Lung (tissue), 12 donors: Measurements from ENCODE around the gene OTOA. TPM values are rescaled to one million over a fixed set of nuclear protein-coding genes. Genes with fewer than 3 reads are reported as not detected.
"Not testable (repeated sequence)": the region's sequence is repeated elsewhere in the genome, so short reads cannot be mapped to it uniquely, and the experiment has no call there.

ENCODE experiments used
- ATAC-seq: fragments of 200-7000 bp; cut with Tn5 transposase; one replicate; pipeline ENCODE4 v1.9.1; 2020; ENCODE audit warnings: moderate number of reproducible peaks; ENCODE audit not compliant: insufficient read depth, low FRiP score
- DNase-seq, 3 donors: peaks; one replicate each; pipeline ENCODE4 v3.0.0-alpha.2; 2013 to 2017
- H3K27ac ChIP-seq, 2 donors: one replicate each; pipeline ENCODE4 v1.5.1; 2013; ENCODE audit warnings: mild to moderate bottlenecking in 2 of 2, moderate library complexity in 2 of 2, control low read depth in 1 of 2, inconsistent platforms in 1 of 2, low read depth in 1 of 2, low read length in 1 of 2
- H3K27me3 ChIP-seq, 3 donors: one replicate each; pipeline ENCODE4 v1.5.1; 2013; ENCODE audit warnings: low read length in 2 of 3; ENCODE audit not compliant: control insufficient read depth in 3 of 3, insufficient read depth in 3 of 3
- H3K36me3 ChIP-seq, 4 donors: one replicate each; pipeline ENCODE4 v1.5.1; 2013; ENCODE audit warnings: low read length in 4 of 4, mild to moderate bottlenecking in 1 of 4, moderate library complexity in 1 of 4; ENCODE audit not compliant: control insufficient read depth in 4 of 4, insufficient read depth in 4 of 4
- H3K4me1 ChIP-seq, 5 donors: one replicate each; pipeline ENCODE4 v1.5.1; 2013; ENCODE audit warnings: low read length in 5 of 5, mild to moderate bottlenecking in 2 of 5, moderate library complexity in 1 of 5; ENCODE audit not compliant: control insufficient read depth in 5 of 5, insufficient read depth in 5 of 5
- H3K4me3 ChIP-seq: one replicate; pipeline ENCODE4 v1.5.1; 2013; ENCODE audit warnings: mild to moderate bottlenecking, control low read depth, moderate library complexity
- H3K9ac ChIP-seq, 2 donors: one replicate each; pipeline ENCODE4 v1.5.1; 2013; ENCODE audit warnings: low read length in 2 of 2, control low read depth in 1 of 2; ENCODE audit not compliant: insufficient read depth in 1 of 2
- H3K9me3 ChIP-seq, 4 donors: one replicate each; pipeline ENCODE4 v1.5.1; 2013; ENCODE audit warnings: low read length in 3 of 4, mild to moderate bottlenecking in 1 of 4, moderate library complexity in 1 of 4; ENCODE audit not compliant: control insufficient read depth in 4 of 4, insufficient read depth in 3 of 4
- CTCF ChIP-seq: IDR thresholded peaks from 2 replicates; pipeline ENCODE4 v1.5.1; 2012; ENCODE audit warnings: mild to moderate bottlenecking; ENCODE audit errors: control extremely low read depth, extremely low read depth
- WGBS, 2 donors: extraction: QIAGEN DNeasy Blood & Tissue Kit; methylation state at CpG; one replicate each; pipeline ENCODE4 v1.1.7; 2013; 5-methylcytosine and 5-hydroxymethylcytosine counted together
- polyA plus RNA-seq, 2 donors: library from polyadenylated mRNA; stranded (reverse); fragments of 200-250 nt; gene quantifications; one replicate each; pipeline ENCODE4 v1.2.1, GENCODE V29; 2013
- total RNA-seq, 2 donors: library from RNA; depleted of rRNA in 1 of 2; stranded (reverse); fragments of >200 nt in 1 of 2; gene quantifications; one replicate each; pipeline ENCODE4 v1.2.1, GENCODE V29; 2014 to 2021
- donor health status: control.
- donor health status: control.
- donor health status: Bipolar disorder and iron deficiency.
- donor health status: healthy.
- donor health status: DM: yes; HTN: yes; CAD: no.

OTOA gene
- total and polyA plus RNA-seq, 4 donors = 0.18 to 1.3 (median 0.59) TPM

- ATAC-seq (no peak), DNase-seq (no peak)
- Histone ChIP-seq H3K9ac (no peak overlapping the region), H3K27me3 (no peaks in the 10 kb centered on the region), H3K4me1 (no peaks in the 10 kb centered on the region), H3K9me3 (peaks cover 0 to 2% (median 0%) of the 10 kb centered on the region in 4 donors), H3K4me3 (no peak overlapping the region), H3K36me3 (no peaks in the 10 kb centered on the region), H3K27ac (no peak overlapping the region)
- no peak for TF ChIP-seq CTCF
- WGBS, 2 donors = 64 to 97% methylated on average over 3 of the region's 3 CpGs
Measured at GRCh38 chr16:21673469-21673868, 9.7 kb downstream of the OTOA start.

- DNase-seq, H3K9me3 ChIP-seq, ATAC-seq, H3K27ac ChIP-seq, H3K27me3 ChIP-seq, H3K4me3 ChIP-seq, H3K4me1 ChIP-seq, H3K36me3 ChIP-seq, H3K9ac ChIP-seq: not testable (repeated sequence)
- 90 to 93% methylated on average over 4 of the region's 4 CpGs for WGBS, 2 donors
Measured at GRCh38 chr16:21674456-21674855, 10.7 kb downstream of the OTOA start.

- H3K27ac ChIP-seq, H3K9me3 ChIP-seq, H3K4me1 ChIP-seq, DNase-seq, H3K9ac ChIP-seq, H3K27me3 ChIP-seq, H3K36me3 ChIP-seq, H3K4me3 ChIP-seq, ATAC-seq: not testable (repeated sequence)
- WGBS, 2 donors = 85 to 92% methylated on average over 5 of the region's 5 CpGs
Measured at GRCh38 chr16:21680714-21681113, 16.9 kb downstream of the OTOA start.

GRCh38 chr16:21683184-21683583 lies 19.4 kb downstream of the OTOA start:
- H3K36me3 ChIP-seq = no peaks in the 10 kb centered on the region
- H3K9ac ChIP-seq = no peak overlapping the region
- H3K27me3 ChIP-seq = peaks cover 0 to 3% (median 0%) of the 10 kb centered on the region in 3 donors
- 78 to 80% methylated on average over 3 of the region's 3 CpGs for WGBS, 2 donors
- H3K9me3 ChIP-seq = peaks cover 0 to 3% (median 0%) of the 10 kb centered on the region in 4 donors
- no peak overlapping the region for H3K4me3 ChIP-seq
- DNase-seq (no peak), ATAC-seq (no peak)
- peaks cover 0 to 2% (median 0%) of the 10 kb centered on the region in 5 donors for H3K4me1 ChIP-seq
- no peak overlapping the region for H3K27ac ChIP-seq
- TF ChIP-seq CTCF = no peak
